Psoas muscle (tissue), 8 donors: ENCODE measurements around the gene CZIB. TPM values are rescaled to one million over a fixed set of nuclear protein-coding genes. Genes with fewer than 3 reads are reported as not detected.

Source experiments
- ATAC-seq, 4 donors: fragments of 200-7000 bp; cut with Tn5 transposase; one replicate each; pipeline ENCODE4 v1.9.1; 2020; ENCODE audit warnings: moderate library complexity in 3 of 4, mild to moderate bottlenecking in 2 of 4
- DNase-seq, 2 donors: peaks; one replicate each; pipeline ENCODE4 v3.0.0-alpha.2; 2020
- H3K27ac ChIP-seq: fragments of 200-600 bp; one replicate; pipeline ENCODE4 v1.8.0; 2022
- H3K27me3 ChIP-seq, 3 donors: fragments of 200-600 bp in 1 of 3; one replicate each; pipeline versions ENCODE4 v1.6.1 to v1.8.0; 2013 to 2022; ENCODE audit warnings: low read length in 2 of 3, mild to moderate bottlenecking in 2 of 3, moderate library complexity in 1 of 3; ENCODE audit not compliant: insufficient read depth in 3 of 3
- H3K36me3 ChIP-seq, 2 donors: fragments of 200-600 bp in 1 of 2; one replicate each; pipeline versions ENCODE4 v1.6.1 to v1.8.0; 2013 to 2022; ENCODE audit warnings: low read depth in 1 of 2, mild to moderate bottlenecking in 1 of 2, moderate library complexity in 1 of 2; ENCODE audit not compliant: insufficient read depth in 1 of 2
- H3K4me1 ChIP-seq: fragments of 200-600 bp; one replicate; pipeline ENCODE4 v1.8.0; 2022
- H3K4me3 ChIP-seq: fragments of 200-600 bp; one replicate; pipeline ENCODE4 v1.8.0; 2022; ENCODE audit warnings: mild to moderate bottlenecking
- H3K9me3 ChIP-seq: fragments of 200-600 bp; one replicate; pipeline ENCODE4 v1.8.0; 2022
- WGBS, 3 donors: extraction: QIAGEN DNeasy Blood & Tissue Kit; methylation state at CpG; one replicate each; pipeline versions ENCODE4 v1.1.6 to v1.1.7; 2013; 5-methylcytosine and 5-hydroxymethylcytosine counted together
- intact Hi-C, 2 donors: fragments of 100-400 bp; cut with DNase I; formaldehyde crosslinking; loops; one replicate each; pipeline versions ENCODE4 v1.11.0 to v1.14.2; 2022
- polyA plus RNA-seq, 3 donors: library from polyadenylated mRNA; stranded (reverse); fragments of 200-250 nt; gene quantifications; one replicate each; pipeline ENCODE4 v1.2.3, GENCODE V29; 2013
- total RNA-seq, 4 donors: library from RNA; stranded (reverse); fragmentation: NEBNext Ultra II Directional in 2 of 4; extraction: Animal tissue kit (Norgen Biotek cat#: 25700) in 2 of 4; gene quantifications; one replicate each; pipeline versions ENCODE4 v1.2.1 to v1.2.4, GENCODE V29; 2021 to 2023
- TF ChIP-seq, protein P1 (sequence below): fragments of 200-600 bp; IDR thresholded peaks from one replicate; pipeline ENCODE4 v1.8.0; 2022; ENCODE audit warnings: antibody characterized with exemption
- donor health status: healthy with polysubstance abuse.
- donor health status: DM: no; HTN: no; CAD: no; lungs with moderate emphysema.
- donor health status: Bipolar disorder and iron deficiency.
- donor health status: healthy.
- donor health status: DM: yes; HTN: yes; CAD: no.
- donor health status: DM: no; HTN: no; CAD: no.
- donor health status: DM: no; HTN: no; CAD: no.
- donor health status: DM: yes; HTN: yes; CAD: no.

The CZIB gene
- total and polyA plus RNA-seq, 7 donors, result 47.8 to 70.9 (median 52.7) TPM

GRCh38 chr1:53244141-53244540, 23.7 kb upstream of the CZIB start:
- H3K27me3 ChIP-seq, result peaks cover 0 to 14% (median 0%) of the 10 kb centered on the region in 3 donors

DNA sequence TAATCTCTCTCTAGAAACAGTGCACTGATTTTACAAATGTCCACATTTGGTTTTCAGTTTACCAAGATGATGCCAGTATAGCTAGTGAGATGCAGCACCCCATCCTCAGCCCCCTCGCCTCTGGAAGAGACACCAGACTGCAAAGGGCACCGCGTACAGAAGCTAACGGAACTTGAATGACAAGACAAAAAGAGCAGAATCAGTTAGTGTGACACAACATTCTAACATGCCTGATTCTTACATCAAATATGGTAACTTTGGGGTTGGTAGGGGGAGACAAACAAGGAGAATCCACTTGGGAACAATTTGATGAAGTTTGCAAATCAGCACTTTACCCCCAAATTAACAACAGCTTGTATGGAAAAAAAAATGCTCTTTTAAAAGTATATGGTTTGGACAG, 21.9 kb upstream of the CZIB start:
- 60 to 76% (median 64%) methylated on average over 4 of the region's 4 CpGs for WGBS, 3 donors

More at GRCh38 chr1:53244141-53244540, 23.7 kb upstream of the CZIB start:
- WGBS, 3 donors, result 60 to 63% (median 61%) methylated on average over 4 of the region's 4 CpGs
- TF ChIP-seq, protein P1, sequence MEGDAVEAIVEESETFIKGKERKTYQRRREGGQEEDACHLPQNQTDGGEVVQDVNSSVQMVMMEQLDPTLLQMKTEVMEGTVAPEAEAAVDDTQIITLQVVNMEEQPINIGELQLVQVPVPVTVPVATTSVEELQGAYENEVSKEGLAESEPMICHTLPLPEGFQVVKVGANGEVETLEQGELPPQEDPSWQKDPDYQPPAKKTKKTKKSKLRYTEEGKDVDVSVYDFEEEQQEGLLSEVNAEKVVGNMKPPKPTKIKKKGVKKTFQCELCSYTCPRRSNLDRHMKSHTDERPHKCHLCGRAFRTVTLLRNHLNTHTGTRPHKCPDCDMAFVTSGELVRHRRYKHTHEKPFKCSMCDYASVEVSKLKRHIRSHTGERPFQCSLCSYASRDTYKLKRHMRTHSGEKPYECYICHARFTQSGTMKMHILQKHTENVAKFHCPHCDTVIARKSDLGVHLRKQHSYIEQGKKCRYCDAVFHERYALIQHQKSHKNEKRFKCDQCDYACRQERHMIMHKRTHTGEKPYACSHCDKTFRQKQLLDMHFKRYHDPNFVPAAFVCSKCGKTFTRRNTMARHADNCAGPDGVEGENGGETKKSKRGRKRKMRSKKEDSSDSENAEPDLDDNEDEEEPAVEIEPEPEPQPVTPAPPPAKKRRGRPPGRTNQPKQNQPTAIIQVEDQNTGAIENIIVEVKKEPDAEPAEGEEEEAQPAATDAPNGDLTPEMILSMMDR, result no peak
- Histone ChIP-seq H3K27ac (no peak overlapping the region), H3K9me3 (no peaks in the 10 kb centered on the region), H3K36me3 (no peaks in the 10 kb centered on the region), H3K4me1 (no peaks in the 10 kb centered on the region), H3K4me3 (no peak overlapping the region)
- no peak for ATAC-seq
- DNase-seq, result no peak
- intact Hi-C loops, result no loop called here

GRCh38 chr1:53241828-53242227, 21.4 kb upstream of the CZIB start:
- ATAC-seq (no peak), DNase-seq (no peak)
- H3K27me3 ChIP-seq, result peaks cover 0 to 14% (median 0%) of the 10 kb centered on the region in 3 donors
- intact Hi-C loops, result no loop called here
- no peak overlapping the region for H3K4me3 ChIP-seq
- 89 to 94% (median 93%) methylated on average over 2 of the region's 2 CpGs for WGBS, 3 donors
- no peak overlapping the region for H3K27ac ChIP-seq
- peaks cover 13% of the 10 kb centered on the region for H3K4me1 ChIP-seq
- TF ChIP-seq, protein P1, result no peak
- no peaks in the 10 kb centered on the region for H3K9me3 ChIP-seq
- no peaks in the 10 kb centered on the region for H3K36me3 ChIP-seq

More for the DNA sequence above, 21.9 kb upstream of the CZIB start:
- ATAC-seq (no peak), DNase-seq (no peak)
- Histone ChIP-seq H3K27me3 (peaks cover 0 to 14% (median 0%) of the 10 kb centered on the region in 3 donors), H3K9me3 (no peaks in the 10 kb centered on the region), H3K4me1 (peaks cover 7% of the 10 kb centered on the region), H3K27ac (no peak overlapping the region), H3K4me3 (no peak overlapping the region), H3K36me3 (no peaks in the 10 kb centered on the region)
- TF ChIP-seq, protein P1, result no peak
- intact Hi-C loops, result no loop called here

DNA sequence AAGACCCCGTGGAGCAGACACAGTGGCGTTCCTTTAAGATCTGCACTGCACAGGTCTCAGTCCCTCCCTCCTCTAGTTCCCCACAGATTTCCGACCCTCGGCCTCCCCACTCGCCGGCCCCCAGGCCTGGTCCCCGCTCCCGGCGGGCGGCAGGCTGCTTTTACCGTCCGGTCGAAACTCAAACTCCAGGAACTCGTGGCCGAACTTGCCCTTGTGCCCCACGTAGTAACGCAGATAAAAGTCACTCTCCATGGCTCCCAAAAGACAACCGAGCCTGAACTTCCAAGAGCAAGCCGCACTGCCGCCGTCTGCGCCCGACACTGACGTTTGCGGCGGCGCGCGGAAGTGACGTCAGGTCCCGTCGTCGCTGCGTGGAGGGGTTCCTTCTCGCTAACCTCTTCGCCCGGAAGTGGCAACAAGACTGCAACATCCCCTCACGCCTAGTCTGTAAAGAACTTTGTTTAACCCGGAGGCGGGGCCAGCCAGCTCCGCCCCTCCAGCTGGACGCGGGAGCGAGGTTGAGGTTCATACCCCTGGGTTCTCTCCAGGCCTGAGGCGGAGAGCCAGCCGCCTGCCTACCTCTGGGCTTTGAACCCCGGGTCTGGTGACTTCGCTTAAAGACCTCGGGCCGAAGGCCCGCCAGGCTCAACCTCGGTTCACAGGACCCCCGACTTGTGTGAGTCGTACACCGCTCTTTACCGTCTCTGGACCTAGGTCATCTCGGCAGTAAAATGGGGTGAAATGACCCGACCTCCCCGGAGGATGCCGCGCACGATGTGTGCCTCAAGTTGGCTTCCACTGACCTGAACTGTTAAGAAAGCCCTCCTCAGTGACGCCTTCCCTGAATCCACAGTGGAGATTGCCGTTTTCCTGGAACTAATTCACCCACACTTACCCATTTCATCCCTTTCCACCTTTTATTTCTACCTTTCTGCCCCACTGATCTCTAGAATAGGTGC, 18.0 kb upstream of the CZIB start, which contains the start of gene MAGOH:
Gene MAGOH (minus strand): TSS at position 322 of the 959 bp plus-strand sequence. CDS start 70 bp downstream, at position 252.
- TF ChIP-seq, protein P1, result no peak
- Histone ChIP-seq H3K4me1 (peaks cover 23% of the 10 kb centered on the region), H3K36me3 (peaks cover 13 to 31% of the 10 kb centered on the region in 2 donors), H3K4me3 (peak within 1 kb of the TSS; percentile 90), H3K27me3 (peaks cover 0 to 6% (median 0%) of the 10 kb centered on the region in 3 donors), H3K9me3 (no peaks in the 10 kb centered on the region), H3K27ac (peak within 1 kb of the TSS; percentile 83)
- DNase-seq, result peak; percentile 93 to 96
- peak; percentile 97 to 99 (median 98) for ATAC-seq
- 2 to 5% (median 5%) methylated on average over 64 of the region's 64 CpGs for WGBS, 3 donors
- intact Hi-C loops, result loop anchor here (2.0 to 5.0 kb wide), 2 partner anchors 18 to 41 kb away; partner anchors contain the start of genes CZIB (in 2 of the 2) and CPT2 (in 1 of the 2)
